C4-2B (cell line): ENCODE data around the gene PCLO.

Experiments
- H3K27ac ChIP-seq: fragments of 450-650 bp; 2 replicates; pipeline ENCODE4 v1.5.1; 2017
- ZFX ChIP-seq: fragments of 450-650 bp; IDR thresholded peaks from 2 replicates; pipeline ENCODE4 v1.6.1; 2017
- TF ChIP-seq, protein P1 (sequence below): fragments of 450-650 bp; conservative IDR thresholded peaks from 2 replicates; pipeline ENCODE4 v1.5.1; 2017; ENCODE audit warnings: mild to moderate bottlenecking

The PCLO gene

GRCh38 chr7:83072576-83073517, 89.8 kb downstream of the PCLO start:
- H3K27ac ChIP-seq = no peak overlapping the region
- TF ChIP-seq, protein P1, sequence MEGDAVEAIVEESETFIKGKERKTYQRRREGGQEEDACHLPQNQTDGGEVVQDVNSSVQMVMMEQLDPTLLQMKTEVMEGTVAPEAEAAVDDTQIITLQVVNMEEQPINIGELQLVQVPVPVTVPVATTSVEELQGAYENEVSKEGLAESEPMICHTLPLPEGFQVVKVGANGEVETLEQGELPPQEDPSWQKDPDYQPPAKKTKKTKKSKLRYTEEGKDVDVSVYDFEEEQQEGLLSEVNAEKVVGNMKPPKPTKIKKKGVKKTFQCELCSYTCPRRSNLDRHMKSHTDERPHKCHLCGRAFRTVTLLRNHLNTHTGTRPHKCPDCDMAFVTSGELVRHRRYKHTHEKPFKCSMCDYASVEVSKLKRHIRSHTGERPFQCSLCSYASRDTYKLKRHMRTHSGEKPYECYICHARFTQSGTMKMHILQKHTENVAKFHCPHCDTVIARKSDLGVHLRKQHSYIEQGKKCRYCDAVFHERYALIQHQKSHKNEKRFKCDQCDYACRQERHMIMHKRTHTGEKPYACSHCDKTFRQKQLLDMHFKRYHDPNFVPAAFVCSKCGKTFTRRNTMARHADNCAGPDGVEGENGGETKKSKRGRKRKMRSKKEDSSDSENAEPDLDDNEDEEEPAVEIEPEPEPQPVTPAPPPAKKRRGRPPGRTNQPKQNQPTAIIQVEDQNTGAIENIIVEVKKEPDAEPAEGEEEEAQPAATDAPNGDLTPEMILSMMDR = peak; percentile 76
- TF ChIP-seq ZFX = no peak

DNA sequence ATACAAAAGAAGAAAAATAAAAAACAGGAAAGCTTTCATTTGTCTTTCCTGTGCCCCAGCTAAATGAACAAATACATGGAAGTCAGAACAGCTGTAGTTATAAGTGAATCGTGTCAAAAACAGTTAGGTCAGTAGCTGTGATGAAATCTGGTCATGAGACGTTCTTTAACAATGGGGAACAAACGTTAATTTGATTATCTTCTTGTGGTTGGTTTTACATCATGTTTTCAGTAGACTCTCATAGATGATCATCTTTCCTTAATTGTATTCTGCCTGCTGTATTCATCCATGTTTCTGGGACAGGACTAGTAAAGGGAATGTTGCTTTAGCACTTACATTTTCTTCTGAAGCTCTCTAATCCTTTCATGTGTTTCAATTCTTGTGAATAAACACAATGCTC, 97.0 kb downstream of the PCLO start:
- H3K27ac ChIP-seq = no peak overlapping the region

GRCh38 chr7:83060218-83060617, 102.5 kb downstream of the PCLO start:
- TF ChIP-seq, protein P1 = no peak
- no peak for TF ChIP-seq ZFX
- no peak overlapping the region for H3K27ac ChIP-seq

More for the DNA sequence above, 97.0 kb downstream of the PCLO start:
- TF ChIP-seq, protein P1 = no peak
- no peak for TF ChIP-seq ZFX

- TF ChIP-seq ZFX = no peak
- TF ChIP-seq, protein P1 = no peak
- H3K27ac ChIP-seq = no peak overlapping the region
Observed at GRCh38 chr7:83058667-83059066, 104.0 kb downstream of the PCLO start.

DNA sequence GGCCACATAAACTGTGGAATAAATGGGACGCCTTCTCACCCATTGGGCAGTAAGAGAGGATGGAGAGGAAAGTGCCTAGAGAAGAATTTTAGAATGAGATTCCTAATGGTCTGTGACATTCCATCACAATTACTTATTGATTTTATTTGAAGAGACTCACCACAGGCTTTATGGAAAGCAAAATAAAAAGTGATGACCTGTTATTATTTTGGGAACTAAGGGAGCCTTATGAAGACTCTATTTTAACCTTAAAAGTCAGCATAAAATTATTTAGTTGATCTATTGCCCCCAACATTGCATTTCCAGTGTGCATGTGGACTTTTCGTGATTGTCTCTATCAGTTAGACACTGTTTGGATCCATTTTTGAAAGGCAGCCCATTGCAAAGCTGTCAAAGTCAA, 107.5 kb downstream of the PCLO start:
- no peak for TF ChIP-seq ZFX
- TF ChIP-seq, protein P1 = no peak
- no peak overlapping the region for H3K27ac ChIP-seq

- no peak overlapping the region for H3K27ac ChIP-seq
- no peak for TF ChIP-seq ZFX
- TF ChIP-seq, protein P1 = no peak
Observed at GRCh38 chr7:83054472-83054871, 108.2 kb downstream of the PCLO start.

DNA sequence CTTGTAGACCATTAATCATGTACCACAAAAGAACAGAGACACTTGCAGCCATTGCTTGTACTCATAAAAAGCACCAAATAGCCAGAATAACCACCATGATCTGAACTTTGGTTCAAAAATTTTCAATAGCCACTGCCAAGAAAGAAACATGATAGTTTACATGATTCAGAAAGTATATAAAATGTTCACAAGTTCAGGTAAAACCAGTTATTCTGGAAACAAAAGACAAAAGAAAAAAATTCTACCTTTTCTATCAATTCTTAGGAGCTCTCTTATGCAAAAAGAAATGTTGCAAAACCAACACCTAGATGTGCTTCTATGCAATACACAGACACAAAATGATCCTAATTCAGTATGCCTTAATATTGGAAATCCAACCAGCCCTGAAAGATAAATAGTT, 108.7 kb downstream of the PCLO start:
- TF ChIP-seq ZFX = no peak
- TF ChIP-seq, protein P1 = no peak
- no peak overlapping the region for H3K27ac ChIP-seq
